ENCODE data around the gene DLG2. TPM values are rescaled to one million over a fixed set of nuclear protein-coding genes. Genes with fewer than 3 reads are reported as not detected.

Gene DLG2
- total and polyA plus RNA-seq, 9 of the 15 experiments (the other 6 are each of a cell fraction or from before 2014, with no cell fraction given) = 0.52 to 1.6 (median 0.95) TPM

- ATAC-seq (no peak), FAIRE-seq (no peak), DNase-seq (ENCODE audit: extremely low read depth in 1 of 4, low spot score in 3 of 4) (no peak)
- Histone ChIP-seq H3K36me3 (ENCODE audit: control insufficient read depth, insufficient read depth, low read length) (no peaks in the 10 kb centered on the region), H3K27me3 (ENCODE audit: control insufficient read depth in 2 of 2, insufficient read depth in 2 of 2, low read length in 2 of 2) (no peaks in the 10 kb centered on the region), H2AFZ (ENCODE audit: low read depth, low read length) (no peak overlapping the region), H3K9me1 (ENCODE audit: control insufficient read depth, insufficient read depth, low read length) (no peaks in the 10 kb centered on the region), H3K9ac (ENCODE audit: insufficient read depth in 1 of 2, low read depth in 2 of 2, low read length in 2 of 2) (no peak overlapping the region), H3K79me2 (ENCODE audit: control insufficient read depth, insufficient read depth, low read length) (no peaks in the 10 kb centered on the region), H4K20me1 (replicated peaks; ENCODE audit: control insufficient read depth, insufficient read depth, low read length) (no peaks in the 10 kb centered on the region), H3K4me3 (no peak overlapping the region), H3K27ac (ENCODE audit: extremely low read depth, low read depth, low read length) (no peak overlapping the region), H3K4me2 (ENCODE audit: insufficient read depth, low read length) (no peak overlapping the region), H3K4me1 (replicated peaks in 1 of 2; ENCODE audit: control insufficient read depth in 2 of 2, insufficient read depth in 2 of 2, low read length in 2 of 2) (no peaks in the 10 kb centered on the region), H3K9me3 (replicated peaks; ENCODE audit: control insufficient read depth, insufficient read depth, low read depth, low read length) (no peaks in the 10 kb centered on the region)
- WGBS (ENCODE audit: insufficient coverage, low coverage, missing lambda C conversion rate) = 0% methylated on average over 2 of the region's 2 CpGs
- TF ChIP-seq ZNF24 (IDR thresholded peaks at IDR 0.05) (no peak), MBD2 (IDR thresholded peaks at IDR 0.05; ENCODE audit: borderline replicate concordance, low read depth) (no peak), ZNF124 (CRISPR knock-in tag; IDR thresholded peaks at IDR 0.05) (no peak), RBM17 (IDR thresholded peaks at IDR 0.05; ENCODE audit: borderline replicate concordance, low read depth, low read length) (no peak), ZBTB17 (CRISPR knock-in tag; IDR thresholded peaks at IDR 0.05) (no peak), E2F1 (CRISPR knock-in tag; IDR thresholded peaks at IDR 0.05) (no peak), ZNF511 (CRISPR knock-in tag; IDR thresholded peaks at IDR 0.05) (no peak), FOXA3 (CRISPR knock-in tag; conservative IDR thresholded peaks at IDR 0.05 in 1 of 2, IDR thresholded peaks at IDR 0.05 in 1 of 2) (no peak), MAFK (IDR thresholded peaks at IDR 0.05; ENCODE audit: low read length) (no peak), ZNF695 (CRISPR knock-in tag; IDR thresholded peaks at IDR 0.05) (no peak), POLR2H (tag; IDR thresholded peaks at IDR 0.05; ENCODE audit: low read depth) (no peak), SNRNP70 (optimal IDR thresholded peaks at IDR 0.05; ENCODE audit: low read depth, low read length) (no peak), BACH1 (tag; IDR thresholded peaks at IDR 0.05) (no peak), FOXK1 (CRISPR knock-in tag; IDR thresholded peaks at IDR 0.05; ENCODE audit: borderline replicate concordance) (no peak), BRD4 (IDR thresholded peaks at IDR 0.05) (no peak), RERE (CRISPR knock-in tag; IDR thresholded peaks at IDR 0.05; ENCODE audit: borderline replicate concordance) (no peak), RAD21 (CRISPR knock-in tag; conservative IDR thresholded peaks at IDR 0.05 in 1 of 2, IDR thresholded peaks at IDR 0.05 in 1 of 2) (no peak)
- in situ Hi-C loops (cut with MboI) = loop anchor here (25.0 kb wide), 1 partner anchor 729 kb away; no protein-coding TSS in a partner anchor
- POLR2A ChIA-PET = no interaction called here
- CTCF ChIA-PET (ENCODE audit: low intra/inter-chr PET ratio) = no interaction called here
- intact Hi-C loops (cut with micrococcal nuclease) = loop anchor here (10.0 kb wide), 1 partner anchor 182 kb away; no protein-coding TSS in a partner anchor
- no TSS peak for BruUV-seq (replicated peaks)
These were observed 1060.5 kb downstream of the DLG2 start for GRCh38 chr11:84566671-84567070.

All from K562 (cell line).